Measurements from ENCODE around the gene PKDREJ. TPM values are rescaled to one million over a fixed set of nuclear protein-coding genes. Genes with fewer than 3 reads are reported as not detected.

The PKDREJ gene
- total and polyA plus RNA-seq, 2 experiments from 2014 or later = not detected

- TF ChIP-seq ZNF462 (CRISPR knock-in tag; IDR thresholded peaks at IDR 0.05) (no peak), EZH2 (IDR thresholded peaks at IDR 0.05; ENCODE audit: low read depth, unreplicated experiment) (no peak), ZNF331 (CRISPR knock-in tag; IDR thresholded peaks at IDR 0.05; ENCODE audit: low read depth) (no peak), CTCF (conservative IDR thresholded peaks at IDR 0.05; ENCODE audit: low read depth in 2 of 2) (no peak), CREB1 (CRISPR knock-in tag; IDR thresholded peaks at IDR 0.05; ENCODE audit: low read depth) (no peak)
Observed at GRCh38 chr22:46220921-46221320, 42.2 kb downstream of the PKDREJ start (continued).

- Histone ChIP-seq H3K4me3 (no peak overlapping the region), H3K27ac (ENCODE audit: low read depth) (no peak overlapping the region), H3K79me2 (replicated peaks; ENCODE audit: insufficient read depth) (no peaks in the 10 kb centered on the region), H4K20me1 (replicated peaks; ENCODE audit: insufficient read depth) (no peaks in the 10 kb centered on the region), H3K36me3 (ENCODE audit: insufficient read depth) (no peaks in the 10 kb centered on the region), H3K4me2 (no peak overlapping the region), H3F3A (replicated peaks; ENCODE audit: low read depth) (no peaks in the 10 kb centered on the region), H2AFZ (no peak overlapping the region), H3K4me1 (ENCODE audit: insufficient read depth) (no peaks in the 10 kb centered on the region), H3K9me2 (ENCODE audit: insufficient read depth) (no peaks in the 10 kb centered on the region), H3K27me3 (ENCODE audit: insufficient read depth) (no peaks in the 10 kb centered on the region)
- ATAC-seq = no peak
- no peak for TF ChIP-seq ZNF331 (CRISPR knock-in tag; IDR thresholded peaks at IDR 0.05; ENCODE audit: low read depth)
- TF ChIP-seq STAT1 (IDR thresholded peaks at IDR 0.05; ENCODE audit: unreplicated experiment) = no peak
- TF ChIP-seq CTCF (conservative IDR thresholded peaks at IDR 0.05; ENCODE audit: low read depth in 2 of 2) = no peak
- TF ChIP-seq NANOG (IDR thresholded peaks at IDR 0.05; ENCODE audit: borderline replicate concordance) = no peak
- TF ChIP-seq REST (IDR thresholded peaks at IDR 0.05; ENCODE audit: unreplicated experiment) = no peak
- Mint-ChIP-seq H3K4me3 (no peak overlapping the region), H3K27ac (no peak overlapping the region), H3K9me3 (no peaks in the 10 kb centered on the region; the same call in 2 of the 3 replicates), H3K27me3 (ENCODE audit: insufficient read depth, low read depth, poor library complexity) (peaks cover 2% of the 10 kb centered on the region), H3K4me1 (peaks cover 3% of the 10 kb centered on the region; the same call in 2 of the 3 replicates), H3K36me3 (ENCODE audit: low read depth) (no peaks in the 10 kb centered on the region; the same call in 2 of the 3 replicates)
- no peak for DNase-seq (ENCODE audit: low spot score)
Observed at GRCh38 chr22:46219636-46220035, 43.5 kb downstream of the PKDREJ start.

Measured in GM23338 (cell line).